HFF-Myc (cell line): ENCODE data around the gene ATP6V1F.

ENCODE experiments used
- DNase-seq: peaks from one replicate; pipeline ENCODE4 v3.0.0-alpha.2; 2011; ENCODE audit warnings: low read depth; ENCODE audit errors: extremely low read depth
- H3K4me3 ChIP-seq: replicated peaks from 2 replicates; pipeline ENCODE4 v1.5.1; 2011; ENCODE audit warnings: low read depth, mild to moderate bottlenecking, control low read depth, low read length
- TF ChIP-seq, protein P1 (sequence below): IDR thresholded peaks from 2 replicates; pipeline ENCODE4 v1.5.1; 2012; ENCODE audit warnings: mild to moderate bottlenecking, low read depth, low read length, control low read depth; ENCODE audit errors: missing control alignments

ATP6V1F gene, protein sequence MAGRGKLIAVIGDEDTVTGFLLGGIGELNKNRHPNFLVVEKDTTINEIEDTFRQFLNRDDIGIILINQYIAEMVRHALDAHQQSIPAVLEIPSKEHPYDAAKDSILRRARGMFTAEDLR

DNA sequence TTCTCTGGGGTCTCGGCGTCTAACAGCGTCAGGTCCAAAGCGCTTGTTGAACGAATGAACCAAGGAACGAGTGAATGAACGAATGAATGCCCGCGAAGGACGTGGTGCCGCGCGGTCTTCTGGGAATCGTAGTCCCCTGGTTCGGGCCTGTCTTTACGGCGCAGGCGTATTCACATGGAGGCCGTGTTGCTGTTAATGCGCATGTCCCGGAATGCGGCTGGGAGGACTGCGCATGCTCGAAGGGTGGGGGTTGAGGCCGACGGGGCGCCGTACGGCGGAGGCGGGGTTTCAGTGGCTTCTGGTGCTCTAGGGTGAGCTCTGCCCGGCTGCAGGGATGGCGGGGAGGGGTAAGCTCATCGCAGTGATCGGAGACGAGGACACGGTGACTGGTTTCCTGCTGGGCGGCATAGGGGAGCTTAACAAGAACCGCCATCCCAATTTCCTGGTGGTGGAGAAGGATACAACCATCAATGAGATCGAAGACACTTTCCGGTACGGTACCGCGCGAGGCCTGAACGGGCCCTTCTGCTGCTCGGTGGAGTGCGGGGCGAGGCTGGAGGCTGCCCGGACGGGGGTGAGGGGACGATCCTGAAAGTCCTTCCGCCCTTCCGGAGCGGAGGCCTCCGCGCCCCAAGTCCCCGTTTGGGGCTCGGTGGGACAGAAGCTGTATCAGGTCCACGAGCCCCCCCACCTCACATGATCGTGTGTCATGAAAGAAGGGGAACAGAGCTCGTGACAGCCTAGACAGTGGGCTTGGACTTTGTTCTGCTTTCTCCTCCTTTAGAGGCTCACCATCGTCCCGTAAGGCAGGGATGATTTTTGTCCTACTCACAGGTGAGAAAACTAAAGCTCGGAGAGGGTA is at the start of gene ATP6V1F:
Gene ATP6V1F (plus strand): TSS at position 286 of the 862 bp plus-strand sequence. CDS start 49 bp downstream, at position 335.
- peak; percentile 96 for DNase-seq
- TF ChIP-seq, protein P1, sequence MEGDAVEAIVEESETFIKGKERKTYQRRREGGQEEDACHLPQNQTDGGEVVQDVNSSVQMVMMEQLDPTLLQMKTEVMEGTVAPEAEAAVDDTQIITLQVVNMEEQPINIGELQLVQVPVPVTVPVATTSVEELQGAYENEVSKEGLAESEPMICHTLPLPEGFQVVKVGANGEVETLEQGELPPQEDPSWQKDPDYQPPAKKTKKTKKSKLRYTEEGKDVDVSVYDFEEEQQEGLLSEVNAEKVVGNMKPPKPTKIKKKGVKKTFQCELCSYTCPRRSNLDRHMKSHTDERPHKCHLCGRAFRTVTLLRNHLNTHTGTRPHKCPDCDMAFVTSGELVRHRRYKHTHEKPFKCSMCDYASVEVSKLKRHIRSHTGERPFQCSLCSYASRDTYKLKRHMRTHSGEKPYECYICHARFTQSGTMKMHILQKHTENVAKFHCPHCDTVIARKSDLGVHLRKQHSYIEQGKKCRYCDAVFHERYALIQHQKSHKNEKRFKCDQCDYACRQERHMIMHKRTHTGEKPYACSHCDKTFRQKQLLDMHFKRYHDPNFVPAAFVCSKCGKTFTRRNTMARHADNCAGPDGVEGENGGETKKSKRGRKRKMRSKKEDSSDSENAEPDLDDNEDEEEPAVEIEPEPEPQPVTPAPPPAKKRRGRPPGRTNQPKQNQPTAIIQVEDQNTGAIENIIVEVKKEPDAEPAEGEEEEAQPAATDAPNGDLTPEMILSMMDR = no peak
- H3K4me3 ChIP-seq = peak within 1 kb of the TSS; percentile 98

DNA sequence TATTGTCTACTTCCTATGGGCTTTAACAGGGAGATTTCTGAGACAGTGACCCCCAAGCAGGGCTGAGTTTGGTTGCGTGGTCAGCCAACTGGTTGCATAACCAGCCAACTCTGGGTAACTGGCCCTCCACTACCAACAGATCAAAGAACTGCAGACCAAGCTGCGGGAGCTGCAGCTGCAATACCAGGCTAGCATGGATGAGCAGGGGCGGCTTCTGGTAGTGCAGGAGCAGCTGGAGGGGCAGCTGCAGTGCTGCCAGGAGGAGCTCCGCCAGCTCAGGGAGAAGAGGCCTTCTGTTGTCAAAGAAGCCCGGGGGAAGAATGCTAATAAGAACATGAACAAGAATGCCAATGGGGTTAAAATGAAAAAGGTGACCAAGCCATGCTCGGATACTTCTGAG is 48.2 kb upstream of the ATP6V1F start:
- TF ChIP-seq, protein P1 = no peak
- DNase-seq = no peak
- H3K4me3 ChIP-seq = no peak overlapping the region

DNA sequence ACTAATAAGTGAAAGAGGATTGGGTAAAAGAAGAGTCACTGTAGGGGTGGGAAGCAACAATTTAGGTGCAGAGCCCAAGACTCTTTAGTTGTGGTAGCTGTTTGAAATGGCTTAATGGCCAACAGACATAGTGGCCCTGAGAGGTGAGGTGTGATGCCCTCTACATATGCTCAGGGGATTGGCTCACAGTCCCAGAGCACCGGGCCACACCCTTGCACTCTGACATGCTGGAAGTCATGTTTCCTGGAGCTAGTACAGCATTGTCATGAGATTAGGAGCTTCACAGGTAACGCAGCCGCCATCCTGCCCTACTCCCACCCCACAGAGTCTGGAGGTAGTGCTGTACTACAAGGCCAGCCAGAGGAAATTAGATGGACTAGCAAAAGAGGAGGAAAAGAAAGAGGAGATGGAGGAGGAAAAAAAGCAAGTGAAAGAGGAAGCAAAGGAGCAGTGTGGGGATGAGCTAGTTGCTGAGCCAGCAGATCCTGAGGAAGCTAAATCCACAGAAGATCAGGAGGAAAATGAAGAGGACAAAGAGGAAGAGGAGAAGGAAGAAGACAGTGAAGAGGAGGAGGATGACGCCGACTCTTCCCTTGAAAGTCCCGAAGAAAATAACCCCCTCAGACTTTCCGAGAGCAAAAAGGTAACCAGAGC is 47.2 kb upstream of the ATP6V1F start:
- no peak for DNase-seq
- TF ChIP-seq, protein P1 = no peak
- no peak overlapping the region for H3K4me3 ChIP-seq

DNA sequence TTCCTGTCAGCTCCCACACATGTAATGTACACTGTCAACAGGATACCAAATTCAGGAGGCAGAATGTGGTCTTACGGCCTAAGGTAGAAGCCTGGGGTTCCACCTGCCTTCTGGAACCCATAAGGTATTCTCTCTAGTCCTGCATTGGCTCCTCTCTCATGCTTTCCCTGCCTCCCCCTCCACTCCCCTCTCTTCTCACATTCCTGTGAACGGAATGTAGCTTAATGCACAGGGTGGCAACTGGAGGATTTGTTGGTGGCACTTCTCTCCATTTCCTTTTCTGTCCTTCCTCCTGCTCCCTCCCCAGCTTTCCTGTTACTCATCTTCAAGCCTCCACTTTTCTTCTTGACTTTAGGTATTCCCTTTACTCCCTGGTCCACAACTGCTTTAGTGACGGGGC is 44.0 kb upstream of the ATP6V1F start:
- TF ChIP-seq, protein P1 = no peak
- no peak for DNase-seq
- no peak overlapping the region for H3K4me3 ChIP-seq

DNA sequence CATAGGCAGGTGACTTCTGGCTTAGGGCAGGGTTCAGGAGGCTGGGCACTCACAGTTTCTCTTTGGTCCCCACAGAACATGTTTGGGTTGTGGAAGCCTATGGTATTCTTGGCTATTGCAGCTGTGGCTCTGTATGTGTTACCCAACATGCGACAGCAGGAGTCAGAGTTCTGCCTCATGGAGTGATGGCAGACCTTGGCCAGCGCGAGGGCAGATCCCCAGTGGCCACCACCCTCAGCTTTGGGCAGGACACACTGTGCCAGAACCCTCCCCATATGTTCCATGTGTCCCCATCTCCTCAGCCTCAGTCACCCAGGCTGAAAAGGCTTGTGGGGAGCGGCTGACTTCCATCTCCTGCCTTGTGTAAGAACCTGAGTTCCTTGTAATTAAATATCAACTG is 40.9 kb upstream of the ATP6V1F start:
- DNase-seq = no peak
- TF ChIP-seq, protein P1 = no peak
- H3K4me3 ChIP-seq = no peak overlapping the region

DNA sequence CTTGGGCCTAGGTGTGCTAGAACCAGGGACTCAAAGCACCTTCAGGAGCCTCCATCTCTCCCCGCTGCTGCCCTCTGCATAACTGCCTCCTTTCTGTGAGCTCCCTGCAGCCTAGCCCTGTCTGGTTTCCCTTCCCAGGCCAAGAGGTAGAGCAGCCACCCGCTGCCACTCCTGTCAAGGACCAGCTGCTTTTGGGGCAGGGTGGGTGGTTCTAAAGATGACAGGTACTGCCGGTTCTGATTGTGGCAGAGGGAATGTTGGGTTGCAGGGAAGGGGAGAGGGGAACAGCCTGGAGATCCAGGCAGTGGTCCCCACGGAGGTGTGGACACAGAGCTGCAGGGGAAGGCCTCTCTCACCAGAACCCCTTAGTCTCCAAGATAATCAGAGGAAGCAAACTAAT is 36.1 kb upstream of the ATP6V1F start:
- TF ChIP-seq, protein P1 = no peak
- H3K4me3 ChIP-seq = no peak overlapping the region
- no peak for DNase-seq
